ENCODE results near the gene NCBP3. TPM values are rescaled to one million over a fixed set of nuclear protein-coding genes. Genes with fewer than 3 reads are reported as not detected.

The NCBP3 gene
- total RNA-seq, 1 experiment from 2014 or later = 32.8 TPM

GRCh38 chr17:3835410-3836229 is 10.4 kb downstream of the NCBP3 start:
- H3K9me3 ChIP-seq = no peaks in the 10 kb centered on the region
- Mint-ChIP-seq H3K4me3 (ENCODE audit: unreplicated experiment) (no peak overlapping the region), H3K27ac (ENCODE audit: unreplicated experiment) (no peak overlapping the region), H3K36me3 (ENCODE audit: insufficient read depth, unreplicated experiment) (peaks cover 42% of the 10 kb centered on the region), H3K4me1 (ENCODE audit: low read depth, unreplicated experiment) (peaks cover 8% of the 10 kb centered on the region), H3K9me3 (ENCODE audit: unreplicated experiment) (no peaks in the 10 kb centered on the region), H3K27me3 (ENCODE audit: insufficient read depth, unreplicated experiment) (no peaks in the 10 kb centered on the region)
- intact Hi-C loops (cut with micrococcal nuclease; ENCODE audit: unreplicated experiment) = no loop called here
- POLR2A ChIA-PET = no interaction called here
- no peaks in the 10 kb centered on the region for H3K36me3 ChIP-seq (ENCODE audit: control insufficient read depth, insufficient read depth, low read length)
- peaks cover 10% of the 10 kb centered on the region for H3K4me1 ChIP-seq
- CTCF ChIA-PET = interaction anchor here (1.3 kb wide), 1 partner anchor 11 kb away, joined by 4 read pairs; the partner anchor contains the start of gene NCBP3
- H3K27me3 ChIP-seq (replicated peaks; ENCODE audit: control insufficient read depth, insufficient read depth, low read length) = no peaks in the 10 kb centered on the region
- no peak for TF ChIP-seq CTCF (IDR thresholded peaks at IDR 0.05; ENCODE audit: insufficient read depth in 1 of 2, low read depth in 1 of 2, low read length in 1 of 2, severe bottlenecking in 1 of 2, unreplicated experiment in 1 of 2)
- no peak overlapping the region for H3K4me3 ChIP-seq (ENCODE audit: low read depth, low read length)
- BruUV-seq (replicated peaks) = no TSS peak
- no peak for DNase-seq

- peaks cover 8% of the 10 kb centered on the region for H3K4me1 Mint-ChIP-seq (ENCODE audit: low read depth, unreplicated experiment)
- Histone ChIP-seq H3K9me3 (no peaks in the 10 kb centered on the region), H3K27me3 (replicated peaks; ENCODE audit: control insufficient read depth, insufficient read depth, low read length) (no peaks in the 10 kb centered on the region), H3K4me3 (ENCODE audit: low read depth, low read length) (no peak overlapping the region), H3K36me3 (ENCODE audit: control insufficient read depth, insufficient read depth, low read length) (no peaks in the 10 kb centered on the region), H3K4me1 (peaks cover 10% of the 10 kb centered on the region)
- DNase-seq = no peak
- BruUV-seq (replicated peaks) = no TSS peak
- H3K9me3 Mint-ChIP-seq (ENCODE audit: unreplicated experiment) = no peaks in the 10 kb centered on the region
- intact Hi-C loops (cut with micrococcal nuclease; ENCODE audit: unreplicated experiment) = no loop called here
- POLR2A ChIA-PET = no interaction called here
- H3K4me3 Mint-ChIP-seq (ENCODE audit: unreplicated experiment) = no peak overlapping the region
- no peak overlapping the region for H3K27ac Mint-ChIP-seq (ENCODE audit: unreplicated experiment)
- CTCF ChIA-PET = no interaction called here
- no peak for TF ChIP-seq CTCF (IDR thresholded peaks at IDR 0.05; ENCODE audit: insufficient read depth in 1 of 2, low read depth in 1 of 2, low read length in 1 of 2, severe bottlenecking in 1 of 2, unreplicated experiment in 1 of 2)
- peaks cover 34% of the 10 kb centered on the region for H3K36me3 Mint-ChIP-seq (ENCODE audit: insufficient read depth, unreplicated experiment)
- H3K27me3 Mint-ChIP-seq (ENCODE audit: insufficient read depth, unreplicated experiment) = no peaks in the 10 kb centered on the region
Measured at GRCh38 chr17:3834811-3835210, 11.2 kb downstream of the NCBP3 start.

GRCh38 chr17:3828852-3829232 is 17.2 kb downstream of the NCBP3 start:
- intact Hi-C loops (cut with micrococcal nuclease; ENCODE audit: unreplicated experiment) = no loop called here
- H3K27ac Mint-ChIP-seq (ENCODE audit: unreplicated experiment) = no peak overlapping the region

More at GRCh38 chr17:3828852-3829232, 17.2 kb downstream of the NCBP3 start:
- no peaks in the 10 kb centered on the region for H3K36me3 ChIP-seq (ENCODE audit: control insufficient read depth, insufficient read depth, low read length)
- ChIA-PET POLR2A (no interaction called here), CTCF (no interaction called here)
- no peak for DNase-seq
- BruUV-seq (replicated peaks) = no TSS peak
- TF ChIP-seq CTCF (IDR thresholded peaks at IDR 0.05; ENCODE audit: insufficient read depth in 1 of 2, low read depth in 1 of 2, low read length in 1 of 2, severe bottlenecking in 1 of 2, unreplicated experiment in 1 of 2) = no peak
- no peaks in the 10 kb centered on the region for H3K9me3 ChIP-seq
- H3K27me3 ChIP-seq (replicated peaks; ENCODE audit: control insufficient read depth, insufficient read depth, low read length) = no peaks in the 10 kb centered on the region
- Mint-ChIP-seq H3K9me3 (ENCODE audit: unreplicated experiment) (no peaks in the 10 kb centered on the region), H3K4me3 (ENCODE audit: unreplicated experiment) (no peak overlapping the region), H3K36me3 (ENCODE audit: insufficient read depth, unreplicated experiment) (peaks cover 39% of the 10 kb centered on the region), H3K4me1 (ENCODE audit: low read depth, unreplicated experiment) (no peaks in the 10 kb centered on the region), H3K27me3 (ENCODE audit: insufficient read depth, unreplicated experiment) (no peaks in the 10 kb centered on the region)
- no peaks in the 10 kb centered on the region for H3K4me1 ChIP-seq
- H3K4me3 ChIP-seq (ENCODE audit: low read depth, low read length) = no peak overlapping the region

Data from Caco-2 (cell line).